OCI-LY7 (cell line): ENCODE data around the gene EP300. TPM values are rescaled to one million over a fixed set of nuclear protein-coding genes. Genes with fewer than 3 reads are reported as not detected.

Experiments used
- BruUV-seq: library from RNA; stranded (reverse); fragments of 400-500 nt; replicated peaks from 2 replicates; lab custom pipeline; 2021; lab: Mats Ljungman, UMichigan
- CTCF ChIA-PET: fragments of 300-600 bp; sonication (Branson Sonifier 250); formaldehyde crosslinking; loops from one replicate; lab custom pipeline; 2022; ENCODE audit warnings: antibody characterized with exemption; ENCODE audit not compliant: unreplicated experiment; lab: Charles Lee
- POLR2A ChIA-PET: fragments of 300-600 bp; sonication (Branson Sonifier 250); formaldehyde crosslinking; loops from one replicate; lab custom pipeline; 2022; ENCODE audit warnings: antibody characterized with exemption; lab: Charles Lee
- DNase-seq: peaks from one replicate; pipeline ENCODE4 v3.0.0-alpha.2; 2015; ENCODE audit warnings: low spot score
- H2AFZ ChIP-seq: fragments of 200-600 bp; sonication (generic), shearing (Covaris generic); 2 replicates; pipeline ENCODE4 v1.6.1; 2014; ENCODE audit warnings: mild to moderate bottlenecking, antibody characterized with exemption, low read length, moderate library complexity
- H3K27ac ChIP-seq: fragments of 200-600 bp; sonication (generic); 2 replicates; pipeline ENCODE4 v1.5.1; 2014; ENCODE audit warnings: mixed run types, low read depth, mild to moderate bottlenecking, moderate library complexity, low read length, inconsistent platforms; ENCODE audit not compliant: poor library complexity, severe bottlenecking
- H3K36me3 ChIP-seq: fragments of 200-600 bp; sonication (generic); 2 replicates; pipeline ENCODE4 v1.6.1; 2014; ENCODE audit warnings: mild to moderate bottlenecking, antibody characterized with exemption, low read length, moderate library complexity, mixed read lengths; ENCODE audit not compliant: insufficient read depth
- H3K4me1 ChIP-seq: fragments of 200-600 bp; sonication (generic); 2 replicates; pipeline ENCODE4 v1.5.1; 2014; ENCODE audit warnings: mild to moderate bottlenecking, low read length; ENCODE audit not compliant: insufficient read depth, poor library complexity, severe bottlenecking
- H3K4me2 ChIP-seq: fragments of 200-600 bp; sonication (generic); 2 replicates; pipeline ENCODE4 v1.6.1; 2014; ENCODE audit warnings: mild to moderate bottlenecking, low read length
- H3K4me3 ChIP-seq: fragments of 200-600 bp; sonication (generic); 2 replicates; pipeline ENCODE4 v1.5.1; 2014; ENCODE audit warnings: mild to moderate bottlenecking, low read depth, low read length; ENCODE audit not compliant: poor library complexity, severe bottlenecking
- H3K79me2 ChIP-seq: fragments of 200-600 bp; sonication (generic); 2 replicates; pipeline ENCODE4 v1.6.1; 2016; ENCODE audit warnings: low read depth, mild to moderate bottlenecking, low read length, moderate library complexity, mixed read lengths; ENCODE audit not compliant: insufficient read depth
- H3K9me2 ChIP-seq: fragments of 200-600 bp; sonication (generic); 2 replicates; pipeline ENCODE4 v1.6.1; 2016; ENCODE audit warnings: mild to moderate bottlenecking, low read length, mixed read lengths; ENCODE audit not compliant: insufficient read depth
- H3K9me3 ChIP-seq: fragments of 200-600 bp; sonication (generic); 2 replicates; pipeline ENCODE4 v1.6.1; 2014; ENCODE audit warnings: mild to moderate bottlenecking, mixed run types, low read length, mixed read lengths
- H4K20me1 ChIP-seq: fragments of 200-600 bp; sonication (generic); 2 replicates; pipeline ENCODE4 v1.6.1; 2014; ENCODE audit warnings: mild to moderate bottlenecking, antibody characterized with exemption, low read length, moderate library complexity, mixed read lengths; ENCODE audit not compliant: insufficient read depth
- EZH2phosphoT487 ChIP-seq: fragments of 200-600 bp; sonication (generic); IDR thresholded peaks from 2 replicates; pipeline ENCODE4 v1.6.1; 2018; ENCODE audit warnings: low read depth, borderline replicate concordance, mild to moderate bottlenecking, mixed run types, antibody characterized with exemption, low read length, moderate library complexity, mixed read lengths
- intact Hi-C: fragments of 100-400 bp; cut with micrococcal nuclease; formaldehyde crosslinking; loops from one replicate; pipeline ENCODE4 v1.10.0; 2022; ENCODE audit not compliant: unreplicated experiment
- total RNA-seq, 2 experiments: library from RNA; depleted of rRNA in 1 of 2; stranded (reverse); fragments of >200 nt in 1 of 2; shearing (Covaris generic) in 1 of 2; gene quantifications; 2 replicates each; pipeline ENCODE4 v1.2.3, GENCODE V29; 2014 to 2022
- TF ChIP-seq, protein P1 (sequence below): fragments of 200-600 bp; sonication (generic); conservative IDR thresholded peaks from 2 replicates; pipeline ENCODE4 v1.5.1; 2014; ENCODE audit warnings: mild to moderate bottlenecking, antibody characterized with exemption, low read length, moderate library complexity, mixed read lengths

EP300 gene
- total RNA-seq, 2 experiments from 2014 or later, result 46.2 to 108 TPM

DNA sequence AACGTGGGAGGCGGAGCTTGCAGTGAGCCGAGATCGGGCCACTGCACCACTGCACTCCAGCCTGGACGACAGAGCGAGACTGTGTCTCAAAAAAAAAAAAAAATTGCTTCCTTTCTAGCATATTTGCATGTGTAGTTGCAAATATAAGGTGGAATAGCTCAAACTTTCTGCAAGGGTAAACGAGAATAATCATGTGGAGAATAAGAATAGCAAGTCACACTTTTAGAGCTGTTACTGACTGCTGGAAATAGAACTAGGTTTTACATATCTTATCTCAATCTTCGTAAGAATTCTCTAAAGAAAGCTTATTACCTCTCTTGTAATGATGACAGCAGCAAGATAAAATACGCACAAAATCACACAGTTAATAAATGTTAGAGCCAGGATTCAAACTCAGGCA is 114.3 kb downstream of the EP300 start:
- Histone ChIP-seq H3K79me2 (peaks cover 17% of the 10 kb centered on the region; the same call in 1 of the 2 replicates), H3K4me2 (peak overlapping the region; percentile 44), H3K9me2 (no peaks in the 10 kb centered on the region), H4K20me1 (no peaks in the 10 kb centered on the region), H3K9me3 (no peaks in the 10 kb centered on the region), H2AFZ (no peak overlapping the region), H3K4me3 (peak overlapping the region; percentile 12), H3K27ac (no peak overlapping the region), H3K4me1 (peaks cover 19% of the 10 kb centered on the region), H3K36me3 (peaks cover 17% of the 10 kb centered on the region)
- TF ChIP-seq, protein P1, sequence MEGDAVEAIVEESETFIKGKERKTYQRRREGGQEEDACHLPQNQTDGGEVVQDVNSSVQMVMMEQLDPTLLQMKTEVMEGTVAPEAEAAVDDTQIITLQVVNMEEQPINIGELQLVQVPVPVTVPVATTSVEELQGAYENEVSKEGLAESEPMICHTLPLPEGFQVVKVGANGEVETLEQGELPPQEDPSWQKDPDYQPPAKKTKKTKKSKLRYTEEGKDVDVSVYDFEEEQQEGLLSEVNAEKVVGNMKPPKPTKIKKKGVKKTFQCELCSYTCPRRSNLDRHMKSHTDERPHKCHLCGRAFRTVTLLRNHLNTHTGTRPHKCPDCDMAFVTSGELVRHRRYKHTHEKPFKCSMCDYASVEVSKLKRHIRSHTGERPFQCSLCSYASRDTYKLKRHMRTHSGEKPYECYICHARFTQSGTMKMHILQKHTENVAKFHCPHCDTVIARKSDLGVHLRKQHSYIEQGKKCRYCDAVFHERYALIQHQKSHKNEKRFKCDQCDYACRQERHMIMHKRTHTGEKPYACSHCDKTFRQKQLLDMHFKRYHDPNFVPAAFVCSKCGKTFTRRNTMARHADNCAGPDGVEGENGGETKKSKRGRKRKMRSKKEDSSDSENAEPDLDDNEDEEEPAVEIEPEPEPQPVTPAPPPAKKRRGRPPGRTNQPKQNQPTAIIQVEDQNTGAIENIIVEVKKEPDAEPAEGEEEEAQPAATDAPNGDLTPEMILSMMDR, result no peak
- TF ChIP-seq EZH2phosphoT487, result no peak
- intact Hi-C loops, result loop anchor here (5.0 kb wide), 1 partner anchor 114 kb away; the partner anchor contains the start of gene EP300
- BruUV-seq, result TSS peak; percentile 50
- ChIA-PET POLR2A (interaction anchor here (0.6 to 0.8 kb wide), 4 partner anchors 209 to 428 kb away, joined by 3 to 6 read pairs (median 4); no protein-coding TSS in a partner anchor), CTCF (no interaction called here)
- DNase-seq, result no peak

DNA sequence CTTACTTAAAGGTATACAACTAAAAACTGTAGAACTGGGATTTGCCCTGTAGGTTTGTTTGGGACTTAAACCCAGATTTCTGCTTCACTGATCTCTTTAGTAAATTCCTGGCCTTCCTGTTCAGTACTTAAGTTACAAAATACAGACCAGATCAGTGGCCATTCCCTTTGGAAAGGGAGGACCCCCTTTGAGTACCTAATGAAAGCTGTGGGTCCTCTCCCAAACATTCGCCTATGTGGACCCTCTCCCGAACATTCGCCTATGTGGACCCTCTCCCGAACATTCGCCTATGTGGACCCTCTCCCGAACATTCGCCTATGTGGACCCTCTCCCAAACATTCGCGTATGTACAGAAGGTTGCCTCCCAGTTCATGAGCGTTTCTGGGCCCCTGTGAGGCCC is 123.0 kb downstream of the EP300 start:
- Histone ChIP-seq H3K4me3 (no peak overlapping the region), H3K9me2 (no peaks in the 10 kb centered on the region), H3K36me3 (peaks cover 53% of the 10 kb centered on the region), H3K4me1 (peaks cover 9% of the 10 kb centered on the region), H3K4me2 (no peak overlapping the region), H4K20me1 (no peaks in the 10 kb centered on the region), H3K79me2 (no peaks in the 10 kb centered on the region), H3K27ac (no peak overlapping the region), H2AFZ (no peak overlapping the region), H3K9me3 (no peaks in the 10 kb centered on the region)
- POLR2A ChIA-PET, result no interaction called here
- TF ChIP-seq EZH2phosphoT487, result no peak
- TF ChIP-seq, protein P1, result no peak
- no TSS peak for BruUV-seq
- CTCF ChIA-PET, result no interaction called here
- intact Hi-C loops, result no loop called here
- DNase-seq, result no peak

DNA sequence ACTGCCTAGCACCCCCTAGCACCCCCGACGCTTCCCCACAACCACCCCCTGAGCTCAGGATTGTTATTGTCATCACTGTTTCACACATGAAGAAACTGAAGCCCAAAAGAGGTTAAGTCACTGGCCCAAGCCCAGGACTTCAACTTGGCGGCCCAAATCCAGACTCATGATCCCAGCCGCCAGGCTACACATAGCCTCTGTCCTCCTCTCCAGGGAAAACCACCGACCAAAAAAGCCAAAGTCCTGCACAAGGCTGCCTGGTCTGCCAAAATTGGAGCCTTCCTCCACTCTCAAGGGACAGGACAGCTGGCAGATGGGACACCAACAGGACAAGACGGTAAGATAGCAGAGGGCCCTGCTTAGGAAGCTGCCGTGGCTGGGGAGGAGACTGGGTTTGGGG is 123.5 kb downstream of the EP300 start:
- H3K9me3 ChIP-seq, result no peaks in the 10 kb centered on the region
- POLR2A ChIA-PET, result no interaction called here
- no peak overlapping the region for H2AFZ ChIP-seq
- no peak overlapping the region for H3K27ac ChIP-seq
- no peaks in the 10 kb centered on the region for H4K20me1 ChIP-seq
- H3K4me3 ChIP-seq, result no peak overlapping the region
- no peak for DNase-seq
- CTCF ChIA-PET, result no interaction called here
- no peak overlapping the region for H3K4me2 ChIP-seq
- no peaks in the 10 kb centered on the region for H3K9me2 ChIP-seq
- H3K36me3 ChIP-seq, result peaks cover 53% of the 10 kb centered on the region
- peaks cover 9% of the 10 kb centered on the region for H3K4me1 ChIP-seq
- intact Hi-C loops, result no loop called here
- no TSS peak for BruUV-seq
- H3K79me2 ChIP-seq, result no peaks in the 10 kb centered on the region
- TF ChIP-seq EZH2phosphoT487, result no peak
- TF ChIP-seq, protein P1, result no peak
